HepG2 (cell line): ENCODE data around the gene ECHS1. TPM values are rescaled to one million over a fixed set of nuclear protein-coding genes. Genes with fewer than 3 reads are reported as not detected.

Experiments
- EEA1 ChIP-seq: sonication (generic); formaldehyde crosslinking; IDR thresholded peaks from 2 replicates; pipeline ENCODE4 v1.5.1; 2020; ENCODE audit warnings: mild to moderate bottlenecking, missing genetic modification reagents, borderline replicate concordance
- HNRNPL ChIP-seq: fragments of 200-400 bp; formaldehyde crosslinking; IDR thresholded peaks from 2 replicates; pipeline ENCODE4 v1.6.1; 2017; ENCODE audit warnings: mild to moderate bottlenecking, low read depth, low read length
- KDM5A ChIP-seq: fragments of 200-600 bp; sonication (generic); IDR thresholded peaks from 2 replicates; pipeline ENCODE4 v1.7.0; 2018; ENCODE audit warnings: antibody characterized with exemption, mild to moderate bottlenecking, low read length, borderline replicate concordance
- MXD4 ChIP-seq: IDR thresholded peaks from 2 replicates; pipeline ENCODE4 v1.6.1; 2016; ENCODE audit warnings: mild to moderate bottlenecking, missing biosample characterization, missing genetic modification reagents
- NFIB ChIP-seq: sonication (generic); formaldehyde crosslinking; IDR thresholded peaks from 2 replicates; pipeline ENCODE4 v1.9.0; 2021; ENCODE audit warnings: missing genetic modification reagents, mild to moderate bottlenecking, borderline replicate concordance
- NONO ChIP-seq, 2 experiments: fragments of 450-650 bp in 1 of 2; sonication (generic) in 1 of 2; formaldehyde crosslinking in 1 of 2; IDR thresholded peaks in 1 of 2; conservative IDR thresholded peaks in 1 of 2; 2 replicates each; pipeline versions ENCODE4 v1.6.1 to v1.8.0; 2017 to 2022; ENCODE audit warnings: mild to moderate bottlenecking in 1 of 2, missing genetic modification reagents in 1 of 2, moderate library complexity in 1 of 2
- SCMH1 ChIP-seq: sonication (generic); formaldehyde crosslinking; IDR thresholded peaks from 2 replicates; pipeline ENCODE4 v1.9.0; 2021; ENCODE audit warnings: missing genetic modification reagents, mild to moderate bottlenecking, borderline replicate concordance
- ZFX ChIP-seq: sonication (generic); formaldehyde crosslinking; IDR thresholded peaks from 2 replicates; pipeline ENCODE4 v1.4.0; 2020; ENCODE audit warnings: mild to moderate bottlenecking, low read depth, missing genetic modification reagents, moderate library complexity
- ZNF232 ChIP-seq: sonication (generic); formaldehyde crosslinking; IDR thresholded peaks from 2 replicates; pipeline ENCODE4 v1.4.0; 2020; ENCODE audit warnings: missing genetic modification reagents, borderline replicate concordance
- ZNF547 ChIP-seq: sonication (generic); formaldehyde crosslinking; IDR thresholded peaks from 2 replicates; pipeline ENCODE4 v1.5.1; 2020; ENCODE audit warnings: mild to moderate bottlenecking, missing genetic modification reagents
- ZNF891 ChIP-seq: sonication (generic); formaldehyde crosslinking; IDR thresholded peaks from 2 replicates; pipeline ENCODE4 v1.5.0; 2020; ENCODE audit warnings: mild to moderate bottlenecking, missing genetic modification reagents
- polyA plus RNA-seq, 8 experiments: library from polyadenylated mRNA; depleted of rRNA in 3 of 8; stranded (reverse) in 7 of 8; unstranded in 1 of 8; fragments of >200 nt; fragmentation: Illumina TruSeq in 4 of 8; extraction: Trizol in 4 of 8; gene quantifications; 2 replicates each; pipeline versions ENCODE4 v1.2.1 to v1.2.3, GENCODE V29; 2011 to 2016; ENCODE audit warnings: low read depth in 4 of 8, missing spikeins in 1 of 8, mixed read lengths in 1 of 8; ENCODE audit not compliant: insufficient read depth in 1 of 8
- total RNA-seq, 5 experiments: library from RNA; depleted of rRNA; stranded (reverse); fragments of >200 nt; fragmentation: Illumina TruSeq; extraction: Trizol; gene quantifications; 2 replicates each; pipeline ENCODE4 v1.2.3, GENCODE V29; 2016; ENCODE audit warnings: low read depth in 1 of 5
- TF ChIP-seq, protein P1 (sequence below): sonication (generic); formaldehyde crosslinking; IDR thresholded peaks from 2 replicates; pipeline ENCODE4 v1.5.1; 2020; ENCODE audit warnings: mild to moderate bottlenecking, missing genetic modification reagents, borderline replicate concordance
- TF ChIP-seq, protein P2 (sequence below): sonication (generic); formaldehyde crosslinking; IDR thresholded peaks from 2 replicates; pipeline ENCODE4 v1.5.0; 2020; ENCODE audit warnings: mild to moderate bottlenecking, missing genetic modification reagents
- TF ChIP-seq, protein P3 (sequence below): sonication (generic); formaldehyde crosslinking; IDR thresholded peaks from 2 replicates; pipeline ENCODE4 v1.5.0; 2020; ENCODE audit warnings: missing genetic modification reagents
- TF ChIP-seq, protein P4 (sequence below): sonication (generic); formaldehyde crosslinking; IDR thresholded peaks from 2 replicates; pipeline ENCODE4 v1.8.1; 2023; ENCODE audit warnings: mild to moderate bottlenecking, inconsistent platforms, moderate library complexity, missing genetic modification reagents, borderline replicate concordance
- TF ChIP-seq, protein P5 (sequence below): sonication (generic); formaldehyde crosslinking; conservative IDR thresholded peaks from 2 replicates; pipeline ENCODE4 v1.8.0; 2022; ENCODE audit warnings: low read depth, missing genetic modification reagents

The ECHS1 gene
- total and polyA plus RNA-seq, 2 of the 13 experiments (the other 11 are each of a cell fraction or from before 2014, with no cell fraction given) = 32.7 to 195 TPM

DNA sequence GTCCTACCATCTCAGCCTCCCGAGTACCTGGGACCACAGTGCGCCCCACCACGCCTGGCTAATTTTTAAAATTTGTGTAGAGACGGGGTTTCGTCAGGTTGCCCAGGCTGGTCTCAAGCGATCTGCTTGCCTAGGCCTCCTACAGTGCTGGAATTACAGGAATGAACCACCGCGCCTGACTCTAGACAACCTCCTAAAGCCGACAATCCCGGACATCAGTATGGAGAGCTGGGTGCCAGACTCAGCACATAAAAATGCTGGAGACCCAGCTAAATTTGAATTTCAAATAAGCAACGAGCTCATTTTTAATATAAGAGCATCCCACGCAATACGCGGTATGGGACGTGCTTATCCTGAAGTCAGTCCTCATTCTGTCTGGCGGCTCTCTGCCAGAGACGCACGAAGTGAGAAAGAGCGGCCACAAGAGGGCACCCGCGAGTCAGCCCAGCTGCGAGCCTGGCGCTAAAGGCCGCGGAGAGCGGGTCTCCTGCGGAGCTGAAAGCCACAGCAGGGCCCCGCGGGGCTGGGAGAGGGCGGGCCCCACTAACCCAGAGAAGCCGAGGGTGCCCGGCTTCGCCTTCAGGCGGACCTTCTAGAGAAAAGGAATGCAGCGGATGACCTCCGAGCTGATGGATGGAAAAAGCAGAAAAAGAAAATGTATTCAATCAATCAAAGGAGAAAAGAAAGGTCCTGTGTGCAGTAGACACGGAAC, 43.5 kb downstream of the ECHS1 start (continued):
- TF ChIP-seq, protein P1, sequence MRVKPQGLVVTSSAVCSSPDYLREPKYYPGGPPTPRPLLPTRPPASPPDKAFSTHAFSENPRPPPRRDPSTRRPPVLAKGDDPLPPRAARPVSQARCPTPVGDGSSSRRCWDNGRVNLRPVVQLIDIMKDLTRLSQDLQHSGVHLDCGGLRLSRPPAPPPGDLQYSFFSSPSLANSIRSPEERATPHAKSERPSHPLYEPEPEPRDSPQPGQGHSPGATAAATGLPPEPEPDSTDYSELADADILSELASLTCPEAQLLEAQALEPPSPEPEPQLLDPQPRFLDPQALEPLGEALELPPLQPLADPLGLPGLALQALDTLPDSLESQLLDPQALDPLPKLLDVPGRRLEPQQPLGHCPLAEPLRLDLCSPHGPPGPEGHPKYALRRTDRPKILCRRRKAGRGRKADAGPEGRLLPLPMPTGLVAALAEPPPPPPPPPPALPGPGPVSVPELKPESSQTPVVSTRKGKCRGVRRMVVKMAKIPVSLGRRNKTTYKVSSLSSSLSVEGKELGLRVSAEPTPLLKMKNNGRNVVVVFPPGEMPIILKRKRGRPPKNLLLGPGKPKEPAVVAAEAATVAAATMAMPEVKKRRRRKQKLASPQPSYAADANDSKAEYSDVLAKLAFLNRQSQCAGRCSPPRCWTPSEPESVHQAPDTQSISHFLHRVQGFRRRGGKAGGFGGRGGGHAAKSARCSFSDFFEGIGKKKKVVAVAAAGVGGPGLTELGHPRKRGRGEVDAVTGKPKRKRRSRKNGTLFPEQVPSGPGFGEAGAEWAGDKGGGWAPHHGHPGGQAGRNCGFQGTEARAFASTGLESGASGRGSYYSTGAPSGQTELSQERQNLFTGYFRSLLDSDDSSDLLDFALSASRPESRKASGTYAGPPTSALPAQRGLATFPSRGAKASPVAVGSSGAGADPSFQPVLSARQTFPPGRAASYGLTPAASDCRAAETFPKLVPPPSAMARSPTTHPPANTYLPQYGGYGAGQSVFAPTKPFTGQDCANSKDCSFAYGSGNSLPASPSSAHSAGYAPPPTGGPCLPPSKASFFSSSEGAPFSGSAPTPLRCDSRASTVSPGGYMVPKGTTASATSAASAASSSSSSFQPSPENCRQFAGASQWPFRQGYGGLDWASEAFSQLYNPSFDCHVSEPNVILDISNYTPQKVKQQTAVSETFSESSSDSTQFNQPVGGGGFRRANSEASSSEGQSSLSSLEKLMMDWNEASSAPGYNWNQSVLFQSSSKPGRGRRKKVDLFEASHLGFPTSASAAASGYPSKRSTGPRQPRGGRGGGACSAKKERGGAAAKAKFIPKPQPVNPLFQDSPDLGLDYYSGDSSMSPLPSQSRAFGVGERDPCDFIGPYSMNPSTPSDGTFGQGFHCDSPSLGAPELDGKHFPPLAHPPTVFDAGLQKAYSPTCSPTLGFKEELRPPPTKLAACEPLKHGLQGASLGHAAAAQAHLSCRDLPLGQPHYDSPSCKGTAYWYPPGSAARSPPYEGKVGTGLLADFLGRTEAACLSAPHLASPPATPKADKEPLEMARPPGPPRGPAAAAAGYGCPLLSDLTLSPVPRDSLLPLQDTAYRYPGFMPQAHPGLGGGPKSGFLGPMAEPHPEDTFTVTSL = no peak
- no peak for TF ChIP-seq SCMH1
- no peak for TF ChIP-seq HNRNPL
- no peak for TF ChIP-seq NONO (IDR thresholded peaks at IDR 0.05)
- no peak for TF ChIP-seq NONO (CRISPR knock-in tag; conservative IDR thresholded peaks at IDR 0.05)
- no peak for TF ChIP-seq MXD4 (CRISPR knock-in tag)
- TF ChIP-seq, protein P2, sequence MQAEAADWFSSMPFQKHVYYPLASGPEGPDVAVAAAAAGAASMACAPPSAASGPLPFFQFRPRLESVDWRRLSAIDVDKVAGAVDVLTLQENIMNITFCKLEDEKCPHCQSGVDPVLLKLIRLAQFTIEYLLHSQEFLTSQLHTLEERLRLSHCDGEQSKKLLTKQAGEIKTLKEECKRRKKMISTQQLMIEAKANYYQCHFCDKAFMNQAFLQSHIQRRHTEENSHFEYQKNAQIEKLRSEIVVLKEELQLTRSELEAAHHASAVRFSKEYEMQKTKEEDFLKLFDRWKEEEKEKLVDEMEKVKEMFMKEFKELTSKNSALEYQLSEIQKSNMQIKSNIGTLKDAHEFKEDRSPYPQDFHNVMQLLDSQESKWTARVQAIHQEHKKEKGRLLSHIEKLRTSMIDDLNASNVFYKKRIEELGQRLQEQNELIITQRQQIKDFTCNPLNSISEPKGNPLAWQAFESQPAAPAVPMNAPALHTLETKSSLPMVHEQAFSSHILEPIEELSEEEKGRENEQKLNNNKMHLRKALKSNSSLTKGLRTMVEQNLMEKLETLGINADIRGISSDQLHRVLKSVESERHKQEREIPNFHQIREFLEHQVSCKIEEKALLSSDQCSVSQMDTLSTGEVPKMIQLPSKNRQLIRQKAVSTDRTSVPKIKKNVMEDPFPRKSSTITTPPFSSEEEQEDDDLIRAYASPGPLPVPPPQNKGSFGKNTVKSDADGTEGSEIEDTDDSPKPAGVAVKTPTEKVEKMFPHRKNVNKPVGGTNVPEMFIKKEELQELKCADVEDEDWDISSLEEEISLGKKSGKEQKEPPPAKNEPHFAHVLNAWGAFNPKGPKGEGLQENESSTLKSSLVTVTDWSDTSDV (CRISPR knock-in tag) = no peak
- TF ChIP-seq ZFX (CRISPR knock-in tag) = peak; percentile 64; the same call in 1 of the 2 replicates
- TF ChIP-seq NFIB (CRISPR knock-in tag) = no peak
- TF ChIP-seq, protein P3, sequence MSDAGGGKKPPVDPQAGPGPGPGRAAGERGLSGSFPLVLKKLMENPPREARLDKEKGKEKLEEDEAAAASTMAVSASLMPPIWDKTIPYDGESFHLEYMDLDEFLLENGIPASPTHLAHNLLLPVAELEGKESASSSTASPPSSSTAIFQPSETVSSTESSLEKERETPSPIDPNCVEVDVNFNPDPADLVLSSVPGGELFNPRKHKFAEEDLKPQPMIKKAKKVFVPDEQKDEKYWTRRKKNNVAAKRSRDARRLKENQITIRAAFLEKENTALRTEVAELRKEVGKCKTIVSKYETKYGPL (CRISPR knock-in tag) = no peak
- TF ChIP-seq ZNF232 = no peak
- TF ChIP-seq ZNF547 (CRISPR knock-in tag) = peak; percentile 51; the same call in 1 of the 2 replicates
- no peak for TF ChIP-seq EEA1 (CRISPR knock-in tag)
- no peak for TF ChIP-seq KDM5A
- no peak for TF ChIP-seq ZNF891 (CRISPR knock-in tag)
- TF ChIP-seq, protein P4, sequence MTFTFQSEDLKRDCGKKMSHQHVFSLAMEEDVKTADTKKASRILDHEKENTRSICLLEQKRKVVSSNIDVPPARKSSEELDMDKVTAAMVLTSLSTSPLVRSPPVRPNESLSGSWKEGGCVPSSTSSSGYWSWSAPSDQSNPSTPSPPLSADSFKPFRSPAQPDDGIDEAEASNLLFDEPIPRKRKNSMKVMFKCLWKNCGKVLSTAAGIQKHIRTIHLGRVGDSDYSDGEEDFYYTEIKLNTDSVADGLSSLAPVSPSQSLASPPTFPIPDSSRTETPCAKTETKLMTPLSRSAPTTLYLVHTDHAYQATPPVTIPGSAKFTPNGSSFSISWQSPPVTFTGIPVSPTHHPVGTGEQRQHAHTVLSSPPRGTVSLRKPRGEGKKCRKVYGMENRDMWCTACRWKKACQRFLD (CRISPR knock-in tag) = no peak
- TF ChIP-seq, protein P5, sequence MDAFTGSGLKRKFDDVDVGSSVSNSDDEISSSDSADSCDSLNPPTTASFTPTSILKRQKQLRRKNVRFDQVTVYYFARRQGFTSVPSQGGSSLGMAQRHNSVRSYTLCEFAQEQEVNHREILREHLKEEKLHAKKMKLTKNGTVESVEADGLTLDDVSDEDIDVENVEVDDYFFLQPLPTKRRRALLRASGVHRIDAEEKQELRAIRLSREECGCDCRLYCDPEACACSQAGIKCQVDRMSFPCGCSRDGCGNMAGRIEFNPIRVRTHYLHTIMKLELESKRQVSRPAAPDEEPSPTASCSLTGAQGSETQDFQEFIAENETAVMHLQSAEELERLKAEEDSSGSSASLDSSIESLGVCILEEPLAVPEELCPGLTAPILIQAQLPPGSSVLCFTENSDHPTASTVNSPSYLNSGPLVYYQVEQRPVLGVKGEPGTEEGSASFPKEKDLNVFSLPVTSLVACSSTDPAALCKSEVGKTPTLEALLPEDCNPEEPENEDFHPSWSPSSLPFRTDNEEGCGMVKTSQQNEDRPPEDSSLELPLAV = no peak
